NCI-H446 (cell line): ENCODE results near the gene CDC42BPA.

Experiments used
- DNase-seq, 2 experiments: peaks; one replicate each; lab custom pipeline; 2025; lab: John Stamatoyannopoulos, UW

The CDC42BPA gene

GRCh38 chr1:226994586-226995364 is 323.5 kb downstream of the CDC42BPA start:
- no peak for DNase-seq

DNA sequence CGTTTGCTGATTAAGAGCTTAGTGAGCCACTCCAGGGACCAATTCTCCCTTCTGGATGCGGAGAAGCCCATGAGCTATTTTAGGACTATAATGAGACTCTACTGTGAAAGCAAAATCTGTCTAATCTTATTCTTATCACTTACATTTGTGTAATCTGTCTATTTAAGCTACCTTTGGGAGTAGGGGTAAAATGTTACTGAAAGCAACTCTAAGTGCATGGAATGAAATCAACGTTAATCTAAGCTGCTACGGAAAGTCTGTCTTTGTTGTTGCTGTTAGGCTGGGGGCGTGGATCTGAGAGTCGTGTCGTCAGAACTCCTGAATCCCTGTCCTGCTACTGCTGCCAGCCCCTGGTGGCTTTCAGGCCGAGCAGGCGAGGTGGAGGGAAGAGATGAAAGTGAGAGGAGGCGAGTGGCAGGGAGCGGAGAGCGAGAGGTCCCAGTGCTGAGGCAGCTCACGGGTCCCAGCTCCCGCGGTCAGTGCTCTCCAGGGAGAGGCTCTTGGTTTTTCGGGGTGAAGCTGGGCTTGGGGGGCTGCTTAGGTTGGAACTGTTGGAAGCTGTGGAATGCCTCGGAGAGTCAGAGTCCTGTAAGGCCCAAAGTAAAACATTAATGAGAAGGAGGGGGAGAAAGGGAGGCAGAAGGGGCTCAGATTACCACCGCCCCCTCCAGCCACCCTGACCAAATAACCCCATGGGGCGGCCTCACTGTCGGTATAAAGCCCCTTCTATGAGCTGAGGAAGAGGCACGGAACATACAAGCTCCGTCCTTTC is 324.3 kb downstream of the CDC42BPA start:
- DNase-seq: no peak

- DNase-seq: no peak
Measured at GRCh38 chr1:226991920-226992319, 326.4 kb downstream of the CDC42BPA start.

- DNase-seq: no peak
Measured at GRCh38 chr1:226990133-226990716, 328.1 kb downstream of the CDC42BPA start.

DNA sequence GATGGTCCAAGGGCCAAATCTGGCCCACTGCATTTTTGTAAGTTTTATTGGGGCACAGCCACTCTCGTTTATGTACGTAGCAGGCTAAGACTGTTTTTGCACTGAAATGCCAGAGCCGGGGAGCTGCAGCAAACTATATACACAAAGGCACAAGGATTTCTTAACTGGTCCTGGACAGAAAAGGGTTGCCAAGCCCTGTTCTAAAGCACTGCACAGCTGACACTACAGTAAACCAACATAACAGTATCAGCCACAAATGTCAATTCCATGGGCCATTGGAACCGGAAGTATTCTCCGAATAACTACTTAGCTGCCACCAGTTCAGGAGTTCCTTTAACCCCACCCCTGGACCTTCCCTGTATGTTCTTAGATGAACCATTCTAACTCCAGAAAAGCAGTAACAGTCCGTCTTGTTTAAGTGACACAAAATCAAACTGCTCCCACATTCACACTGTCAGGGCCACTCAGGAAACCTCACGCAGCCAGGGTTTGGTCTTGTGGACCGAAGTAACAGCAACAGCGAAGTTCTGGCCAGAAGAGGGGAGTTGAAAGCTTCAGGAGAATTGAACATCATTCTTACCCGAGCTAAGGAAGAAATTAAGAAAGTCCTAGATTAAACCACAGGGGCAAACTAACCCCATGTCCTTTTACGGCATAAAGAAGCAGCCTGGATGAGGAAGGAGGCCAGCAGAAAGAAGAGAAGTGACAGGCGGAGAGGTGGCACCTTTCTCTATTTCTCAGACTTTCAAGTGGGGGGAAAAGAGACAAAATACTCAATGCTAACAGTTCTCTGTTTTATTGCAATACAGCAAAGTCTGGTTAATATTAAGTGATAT is 329.0 kb downstream of the CDC42BPA start:
- no peak for DNase-seq

- DNase-seq: no peak
Measured at GRCh38 chr1:226988334-226988666, 330.0 kb downstream of the CDC42BPA start.

DNA sequence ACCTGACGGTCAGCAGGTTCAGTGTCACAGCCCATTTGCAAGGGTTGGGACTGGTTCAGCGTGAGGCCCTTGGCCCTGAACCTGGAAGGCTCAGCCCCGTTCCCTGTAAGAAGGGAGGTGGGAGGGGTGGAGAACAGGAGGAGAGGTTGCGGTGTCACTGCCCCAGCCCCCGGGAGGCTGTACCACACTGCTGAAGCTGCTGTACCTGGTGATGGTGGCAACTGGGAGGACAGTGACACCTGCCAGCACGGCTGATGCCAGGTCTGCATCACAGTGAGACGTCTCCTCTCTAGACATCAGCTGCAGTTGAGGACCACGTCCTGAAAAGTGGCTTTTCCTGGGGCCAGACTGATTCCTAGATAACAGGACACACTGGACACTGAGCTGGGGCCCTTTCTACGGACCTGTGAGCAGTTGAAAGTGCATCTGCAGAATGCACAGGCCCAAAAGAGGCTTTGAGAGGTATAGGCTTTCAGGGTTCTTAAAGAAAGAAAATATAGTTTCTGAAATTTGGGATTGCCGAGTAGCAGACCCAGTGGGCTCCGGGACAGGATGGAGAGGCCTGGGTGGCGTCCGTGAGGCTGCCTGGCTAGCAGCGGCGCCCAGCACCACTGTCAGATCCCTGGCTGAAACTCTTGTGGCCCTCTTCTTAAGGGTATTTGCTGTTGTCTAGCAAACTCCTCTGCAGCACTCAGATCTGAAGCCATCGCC is 330.5 kb downstream of the CDC42BPA start:
- no peak for DNase-seq

GRCh38 chr1:226987179-226987536 is 331.1 kb downstream of the CDC42BPA start:
- DNase-seq: no peak

DNA sequence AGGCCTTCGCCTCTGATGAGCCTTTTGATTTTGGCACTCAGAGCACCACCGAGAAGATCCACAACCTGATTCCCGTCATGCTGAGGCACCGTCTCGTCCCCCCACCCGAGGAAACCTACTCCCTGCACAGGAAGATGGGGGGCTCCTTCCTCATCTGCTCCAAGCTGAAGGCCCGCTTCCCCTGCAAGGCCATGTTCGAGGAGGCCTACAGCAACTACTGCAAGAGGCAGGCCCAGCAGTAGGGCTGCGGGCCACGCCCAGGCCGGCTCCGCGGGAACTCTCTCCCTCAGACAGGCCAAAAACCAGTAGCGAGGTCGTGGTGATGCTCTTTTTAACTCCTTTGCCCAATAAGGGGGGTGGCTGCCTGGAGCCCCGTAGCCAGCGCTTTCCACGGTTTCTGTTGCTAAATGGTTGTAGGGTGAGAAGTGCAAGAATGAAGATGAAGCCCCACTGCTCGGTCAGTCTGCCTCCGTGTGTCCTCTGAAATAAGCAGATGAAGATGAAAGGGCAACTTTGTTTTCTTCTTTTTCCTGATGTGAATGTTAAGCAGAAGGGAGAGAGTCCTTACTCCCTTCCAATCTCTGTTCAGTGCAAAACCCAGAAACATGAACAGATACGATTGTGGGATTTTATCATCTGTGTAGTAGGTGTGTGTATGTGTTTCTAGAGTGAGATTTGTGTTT is 331.7 kb downstream of the CDC42BPA start:
- no peak for DNase-seq

GRCh38 chr1:226985839-226986463 is 332.3 kb downstream of the CDC42BPA start:
- DNase-seq: no peak

DNA sequence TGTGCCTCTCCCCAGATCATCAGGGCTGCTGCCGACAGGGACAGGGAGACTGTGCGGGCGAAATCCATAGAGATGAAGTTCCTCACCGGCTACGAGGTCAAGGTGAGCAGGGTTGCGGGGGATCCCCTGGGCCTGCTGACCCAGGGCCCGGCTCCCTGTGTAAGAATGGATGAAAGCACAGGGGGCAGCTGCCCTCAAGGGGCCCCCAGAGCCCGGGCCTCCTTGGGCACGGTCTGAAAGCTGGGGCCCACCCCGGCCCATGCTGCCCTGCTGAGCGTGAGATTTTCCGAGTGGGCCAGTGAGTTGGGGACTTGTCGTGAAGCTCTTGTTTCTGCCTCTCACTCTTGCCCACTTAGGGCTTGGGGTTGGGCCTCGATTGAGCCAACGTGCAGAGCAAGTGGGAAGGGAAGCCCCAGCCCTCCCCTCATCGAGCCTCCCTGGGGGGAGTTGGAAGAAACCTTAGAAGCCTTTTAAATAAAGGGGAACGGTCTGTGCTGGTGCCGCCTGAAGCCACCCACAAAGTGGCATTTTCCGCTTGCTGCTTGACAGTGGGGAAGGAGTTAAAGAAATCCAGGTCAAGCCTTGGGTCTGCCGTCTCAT is 333.0 kb downstream of the CDC42BPA start:
- DNase-seq: no peak

DNA sequence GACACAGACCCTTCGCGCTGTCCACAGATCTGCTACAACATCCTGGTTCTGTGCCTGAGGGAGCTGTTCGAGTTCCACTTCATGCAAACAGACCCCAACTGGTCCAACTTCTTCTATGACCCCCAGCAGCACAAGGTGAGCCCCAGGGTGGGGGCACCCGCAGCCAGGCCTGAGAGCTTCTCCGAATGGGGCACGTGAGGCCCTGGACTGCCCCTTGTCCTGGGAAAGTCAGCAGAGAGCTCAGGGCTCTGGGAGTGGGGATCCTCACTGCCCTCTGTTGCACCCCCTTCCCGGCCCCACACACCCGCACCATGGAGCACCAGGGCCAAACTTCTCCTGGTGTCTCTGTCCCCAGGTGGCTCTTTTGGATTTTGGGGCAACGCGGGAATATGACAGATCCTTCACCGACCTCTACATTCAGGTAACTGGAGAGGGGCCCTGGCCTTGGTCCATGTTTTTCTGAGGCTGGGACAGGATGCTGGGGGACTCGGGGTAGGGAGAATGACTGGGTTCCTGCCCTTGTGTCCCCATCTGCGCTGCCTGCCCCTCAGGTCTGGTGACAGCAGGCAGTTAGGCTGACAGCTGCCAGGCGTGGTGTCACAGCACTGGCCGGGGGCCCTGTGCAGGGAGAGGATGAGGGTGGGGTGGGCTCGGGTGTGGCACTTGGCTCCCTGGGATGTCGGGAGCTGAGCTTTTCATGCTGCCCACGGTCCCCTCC is 333.6 kb downstream of the CDC42BPA start:
- no peak for DNase-seq

DNA sequence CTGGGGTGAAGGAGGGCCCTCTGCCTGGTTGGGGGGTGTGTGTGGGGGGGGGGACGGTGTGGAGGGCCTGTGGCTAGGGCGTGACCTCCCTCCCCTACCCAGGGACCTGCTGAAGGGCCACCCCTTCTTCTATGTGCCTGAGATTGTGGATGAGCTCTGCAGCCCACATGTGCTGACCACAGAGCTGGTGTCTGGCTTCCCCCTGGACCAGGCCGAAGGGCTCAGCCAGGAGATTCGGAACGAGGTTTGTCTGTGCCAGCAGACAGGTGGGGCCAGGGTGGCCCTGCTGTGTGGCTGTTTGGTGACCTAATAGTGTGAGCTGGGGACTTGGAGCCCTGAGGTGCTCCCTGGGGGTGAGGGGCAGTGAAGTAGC is 334.3 kb downstream of the CDC42BPA start:
- no peak for DNase-seq

DNA sequence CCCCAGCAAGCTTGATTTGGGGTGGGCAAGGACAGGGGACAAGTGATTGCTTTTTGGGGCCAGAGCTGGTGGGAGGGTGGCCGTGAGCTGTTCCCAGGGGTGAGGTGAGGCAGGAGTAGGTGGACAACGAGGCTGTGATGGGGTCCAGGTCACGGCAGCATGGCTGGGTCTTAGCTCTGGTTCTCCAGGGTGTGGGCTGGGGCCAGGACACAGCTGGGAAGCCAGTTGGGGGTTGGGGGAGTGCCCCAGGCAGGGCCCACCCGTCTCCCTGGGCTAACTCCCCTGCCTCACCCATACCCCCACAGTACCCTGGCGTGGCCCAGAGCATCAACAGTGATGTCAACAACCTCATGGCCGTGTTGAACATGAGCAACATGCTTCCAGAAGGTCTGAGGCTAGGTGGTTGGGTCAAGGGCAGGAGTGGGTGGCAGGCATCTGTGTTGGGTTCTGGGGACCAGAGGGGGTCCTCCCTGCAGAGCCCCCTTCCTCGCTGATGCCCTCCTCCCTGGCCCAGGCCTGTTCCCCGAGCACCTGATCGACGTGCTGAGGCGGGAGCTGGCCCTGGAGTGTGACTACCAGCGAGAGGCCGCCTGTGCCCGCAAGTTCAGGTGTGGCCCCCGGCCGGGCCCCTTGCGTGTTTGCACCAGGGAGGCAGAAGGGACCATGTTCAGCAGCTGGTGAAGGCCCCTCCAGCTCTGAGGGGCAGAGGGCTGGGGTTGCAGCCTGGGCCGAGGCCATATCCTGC is 334.9 kb downstream of the CDC42BPA start:
- no peak for DNase-seq

DNA sequence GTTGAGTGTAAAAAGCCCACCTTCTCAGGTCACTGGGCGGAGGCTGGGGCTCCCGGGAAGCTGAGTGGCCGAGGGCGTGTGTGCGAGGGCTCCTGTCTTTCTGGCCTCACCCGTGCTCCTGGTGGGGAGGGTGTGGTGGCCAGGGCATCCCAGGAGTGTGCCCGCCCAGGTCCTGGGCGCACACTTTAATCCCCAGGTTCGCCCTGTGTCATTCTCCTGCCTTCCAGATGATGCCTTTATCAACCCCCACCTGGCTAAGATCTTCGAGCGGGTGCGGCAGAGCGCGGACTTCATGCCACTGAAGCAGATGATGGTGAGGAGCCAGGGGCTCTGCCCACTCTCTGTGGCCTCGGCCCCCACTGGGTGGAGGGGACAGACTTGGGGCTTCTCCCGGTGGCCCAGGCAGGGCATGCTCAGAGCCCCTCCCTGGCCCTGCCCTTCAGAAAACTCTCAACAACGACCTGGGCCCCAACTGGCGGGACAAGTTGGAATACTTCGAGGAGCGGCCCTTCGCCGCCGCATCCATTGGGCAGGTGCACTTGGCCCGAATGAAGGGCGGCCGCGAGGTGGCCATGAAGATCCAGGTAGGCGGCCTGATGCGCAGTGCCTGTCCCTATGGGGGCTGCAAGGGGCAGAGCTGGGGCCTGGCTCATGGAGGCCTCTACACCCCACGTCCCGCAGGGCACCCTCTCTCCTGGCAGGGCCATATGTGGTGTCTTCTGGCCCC is 335.7 kb downstream of the CDC42BPA start:
- DNase-seq: no peak

GRCh38 chr1:226981838-226982237 is 336.5 kb downstream of the CDC42BPA start:
- DNase-seq: no peak

DNA sequence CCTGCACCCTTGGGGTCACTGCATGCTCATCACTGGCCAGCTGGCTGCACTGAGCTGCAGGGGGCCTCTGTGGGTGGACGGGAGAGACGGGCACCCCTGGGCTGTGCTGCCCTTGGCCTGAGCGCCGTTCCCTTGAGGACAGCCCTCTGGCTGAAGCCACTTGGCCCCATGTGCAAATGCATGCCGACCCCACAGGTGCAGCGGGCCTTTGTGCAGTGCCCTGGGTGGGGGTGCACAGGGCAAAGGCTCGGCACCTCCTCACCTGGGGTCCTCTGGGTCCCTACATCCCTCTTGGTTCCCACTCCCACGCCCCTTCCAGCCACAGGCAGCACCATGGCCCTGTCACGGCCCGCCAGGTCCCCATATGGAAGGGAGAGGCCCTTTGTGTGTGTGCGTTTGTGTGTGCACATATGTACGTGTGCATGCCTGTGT is 336.9 kb downstream of the CDC42BPA start:
- no peak for DNase-seq
